Parathyroid adenoma (tissue), 2 donors: ENCODE measurements around the gene CYSLTR1.

Experiments used
- H2AFZ ChIP-seq: fragments of 300-600 bp; sonication (generic); one replicate; pipeline ENCODE4 v1.7.0; 2017; ENCODE audit warnings: antibody characterized with exemption, mild to moderate bottlenecking
- H3K27ac ChIP-seq: fragments of 300-600 bp; sonication (generic); one replicate; pipeline ENCODE4 v1.7.0; 2017
- H3K27me3 ChIP-seq: fragments of 300-600 bp; sonication (generic); one replicate; pipeline ENCODE4 v1.7.0; 2017; ENCODE audit warnings: low read length; ENCODE audit not compliant: control insufficient read depth, insufficient read depth
- H3K36me3 ChIP-seq: fragments of 300-600 bp; sonication (generic); one replicate; pipeline ENCODE4 v1.7.0; 2017; ENCODE audit warnings: low read length; ENCODE audit not compliant: control insufficient read depth, insufficient read depth
- H3K4me1 ChIP-seq: fragments of 300-600 bp; sonication (generic); one replicate; pipeline ENCODE4 v1.7.0; 2017; ENCODE audit warnings: control low read depth
- H3K4me2 ChIP-seq: fragments of 300-600 bp; sonication (generic); one replicate; pipeline ENCODE4 v1.7.0; 2017; ENCODE audit warnings: low read length
- H3K4me3 ChIP-seq: fragments of 300-600 bp; sonication (generic); one replicate; pipeline ENCODE4 v1.7.0; 2017; ENCODE audit warnings: low read depth, low read length
- H3K79me2 ChIP-seq: fragments of 300-600 bp; sonication (generic); one replicate; pipeline ENCODE4 v1.7.0; 2017; ENCODE audit warnings: control low read depth
- H3K9ac ChIP-seq: fragments of 300-600 bp; sonication (generic); one replicate; pipeline ENCODE4 v1.7.0; 2017; ENCODE audit warnings: mild to moderate bottlenecking
- H3K9me3 ChIP-seq: fragments of 300-600 bp; sonication (generic); one replicate; pipeline ENCODE4 v1.7.0; 2017; ENCODE audit warnings: low read length; ENCODE audit not compliant: control insufficient read depth
- CTCF ChIP-seq: fragments of 300-600 bp; sonication (generic); IDR thresholded peaks from one replicate; pipeline ENCODE4 v1.7.0; 2017; ENCODE audit warnings: antibody characterized with exemption, mild to moderate bottlenecking
- donor health status: primary hyperparathyroidism.

CYSLTR1 gene

GRCh38 chrX:78357342-78358055 lies 30.1 kb upstream of the CYSLTR1 start:
- no peak for TF ChIP-seq CTCF
- no peaks in the 10 kb centered on the region for H3K36me3 ChIP-seq
- H3K9me3 ChIP-seq = no peaks in the 10 kb centered on the region
- H3K4me2 ChIP-seq = no peak overlapping the region
- H3K79me2 ChIP-seq = no peaks in the 10 kb centered on the region
- no peak overlapping the region for H3K9ac ChIP-seq
- H3K27me3 ChIP-seq = no peaks in the 10 kb centered on the region
- H3K4me3 ChIP-seq = no peak overlapping the region
- H3K27ac ChIP-seq = no peak overlapping the region
- no peak overlapping the region for H2AFZ ChIP-seq
- H3K4me1 ChIP-seq = no peaks in the 10 kb centered on the region

- H3K36me3 ChIP-seq = no peaks in the 10 kb centered on the region
- H3K4me2 ChIP-seq = no peak overlapping the region
- no peak overlapping the region for H3K27ac ChIP-seq
- no peaks in the 10 kb centered on the region for H3K79me2 ChIP-seq
- H3K4me3 ChIP-seq = no peak overlapping the region
- H2AFZ ChIP-seq = no peak overlapping the region
- no peaks in the 10 kb centered on the region for H3K27me3 ChIP-seq
- TF ChIP-seq CTCF = no peak
- H3K9me3 ChIP-seq = no peaks in the 10 kb centered on the region
- no peak overlapping the region for H3K9ac ChIP-seq
- no peaks in the 10 kb centered on the region for H3K4me1 ChIP-seq
These were observed 6.1 kb upstream of the CYSLTR1 start for GRCh38 chrX:78333521-78333920.

- TF ChIP-seq CTCF = no peak
- Histone ChIP-seq H3K4me1 (no peaks in the 10 kb centered on the region), H3K4me2 (no peak overlapping the region), H3K27me3 (no peaks in the 10 kb centered on the region), H3K79me2 (no peaks in the 10 kb centered on the region), H3K9me3 (no peaks in the 10 kb centered on the region), H3K27ac (no peak overlapping the region), H3K36me3 (no peaks in the 10 kb centered on the region), H2AFZ (no peak overlapping the region), H3K4me3 (no peak overlapping the region), H3K9ac (no peak overlapping the region)
These were observed 4.3 kb upstream of the CYSLTR1 start for GRCh38 chrX:78331708-78332107.

- H3K9ac ChIP-seq = no peak overlapping the region
- no peaks in the 10 kb centered on the region for H3K9me3 ChIP-seq
- H3K27me3 ChIP-seq = no peaks in the 10 kb centered on the region
- no peak overlapping the region for H2AFZ ChIP-seq
- H3K27ac ChIP-seq = no peak overlapping the region
- H3K36me3 ChIP-seq = no peaks in the 10 kb centered on the region
- TF ChIP-seq CTCF = no peak
- H3K4me2 ChIP-seq = no peak overlapping the region
- no peak overlapping the region for H3K4me3 ChIP-seq
- H3K79me2 ChIP-seq = no peaks in the 10 kb centered on the region
- H3K4me1 ChIP-seq = no peaks in the 10 kb centered on the region
These were observed 3.1 kb upstream of the CYSLTR1 start for GRCh38 chrX:78330540-78330939.

GRCh38 chrX:78330068-78330467 lies 2.7 kb upstream of the CYSLTR1 start:
- Histone ChIP-seq H3K9me3 (no peaks in the 10 kb centered on the region), H3K36me3 (no peaks in the 10 kb centered on the region), H3K27me3 (no peaks in the 10 kb centered on the region), H3K27ac (no peak overlapping the region), H3K4me2 (no peak overlapping the region), H3K4me1 (no peaks in the 10 kb centered on the region), H3K4me3 (no peak overlapping the region), H3K79me2 (no peaks in the 10 kb centered on the region), H2AFZ (no peak overlapping the region), H3K9ac (no peak overlapping the region)
- TF ChIP-seq CTCF = no peak
